KMS-11 (cell line): ENCODE data around the gene SLC38A10.

Experiments
- H2AFZ ChIP-seq: fragments of 200-600 bp; sonication (generic); 2 replicates; pipeline ENCODE4 v1.6.1; 2016; ENCODE audit warnings: antibody characterized with exemption, mixed run types, low read depth
- H3K27ac ChIP-seq: fragments of 200-600 bp; sonication (generic); 2 replicates; pipeline ENCODE4 v1.6.1; 2016; ENCODE audit warnings: mild to moderate bottlenecking, mixed run types
- H3K27me3 ChIP-seq: fragments of 200-600 bp; sonication (generic); 2 replicates; pipeline ENCODE4 v1.6.1; 2017; ENCODE audit warnings: mild to moderate bottlenecking, low read depth, mixed run types, moderate library complexity; ENCODE audit not compliant: insufficient read depth
- H3K36me3 ChIP-seq: fragments of 200-600 bp; sonication (generic); 2 replicates; pipeline ENCODE4 v1.6.1; 2017; ENCODE audit warnings: mild to moderate bottlenecking, mixed run types; ENCODE audit not compliant: insufficient read depth
- H3K4me1 ChIP-seq: fragments of 200-600 bp; sonication (generic); 2 replicates; pipeline ENCODE4 v1.6.1; 2016; ENCODE audit warnings: mild to moderate bottlenecking, low read depth, mixed run types; ENCODE audit not compliant: poor library complexity, severe bottlenecking
- H3K4me2 ChIP-seq: fragments of 200-600 bp; sonication (generic); 2 replicates; pipeline ENCODE4 v1.7.0; 2016; ENCODE audit warnings: mild to moderate bottlenecking, mixed run types
- H3K4me3 ChIP-seq: fragments of 200-600 bp; sonication (generic); IDR thresholded peaks from 2 replicates; pipeline ENCODE4 v1.6.1; 2017; ENCODE audit warnings: low read depth, low read length, mixed read lengths; ENCODE audit not compliant: insufficient read depth
- H3K79me2 ChIP-seq: fragments of 200-600 bp; sonication (generic); 2 replicates; pipeline ENCODE4 v1.6.1; 2016; ENCODE audit warnings: low read depth, mixed run types; ENCODE audit not compliant: insufficient read depth
- H3K9ac ChIP-seq: fragments of 200-600 bp; sonication (generic); 2 replicates; pipeline ENCODE4 v1.6.1; 2016; ENCODE audit warnings: mild to moderate bottlenecking, mixed run types
- H4K20me1 ChIP-seq: fragments of 200-600 bp; sonication (generic); 2 replicates; pipeline ENCODE4 v1.6.1; 2016; ENCODE audit warnings: mild to moderate bottlenecking, mixed run types; ENCODE audit not compliant: insufficient read depth
- CTCF ChIP-seq: fragments of 200-600 bp; sonication (generic); conservative IDR thresholded peaks from 2 replicates; pipeline ENCODE4 v1.6.1; 2017; ENCODE audit warnings: low read depth, mild to moderate bottlenecking, antibody characterized with exemption, low read length, moderate library complexity, mixed read lengths

Gene SLC38A10

GRCh38 chr17:81200201-81200600, 94.9 kb downstream of the SLC38A10 start:
- Histone ChIP-seq H3K4me3 (no peak overlapping the region), H3K27ac (no peak overlapping the region), H3K4me1 (no peaks in the 10 kb centered on the region), H3K79me2 (no peaks in the 10 kb centered on the region), H3K4me2 (no peak overlapping the region), H2AFZ (no peak overlapping the region), H4K20me1 (no peaks in the 10 kb centered on the region), H3K27me3 (no peaks in the 10 kb centered on the region), H3K36me3 (no peaks in the 10 kb centered on the region), H3K9ac (no peak overlapping the region)
- TF ChIP-seq CTCF = no peak

- H3K4me1 ChIP-seq = no peaks in the 10 kb centered on the region
- no peaks in the 10 kb centered on the region for H4K20me1 ChIP-seq
- H3K27me3 ChIP-seq = no peaks in the 10 kb centered on the region
- H2AFZ ChIP-seq = no peak overlapping the region
- no peak overlapping the region for H3K4me3 ChIP-seq
- no peak overlapping the region for H3K4me2 ChIP-seq
- no peak for TF ChIP-seq CTCF
- no peak overlapping the region for H3K9ac ChIP-seq
- H3K79me2 ChIP-seq = no peaks in the 10 kb centered on the region
- no peak overlapping the region for H3K27ac ChIP-seq
- no peaks in the 10 kb centered on the region for H3K36me3 ChIP-seq
These were observed 95.7 kb downstream of the SLC38A10 start for GRCh38 chr17:81199482-81199830.

- Histone ChIP-seq H4K20me1 (no peaks in the 10 kb centered on the region), H3K27ac (no peak overlapping the region), H3K4me1 (no peaks in the 10 kb centered on the region), H2AFZ (no peak overlapping the region), H3K36me3 (no peaks in the 10 kb centered on the region), H3K79me2 (no peaks in the 10 kb centered on the region), H3K9ac (no peak overlapping the region), H3K27me3 (no peaks in the 10 kb centered on the region), H3K4me3 (no peak overlapping the region), H3K4me2 (no peak overlapping the region)
- TF ChIP-seq CTCF = no peak
These were observed 96.2 kb downstream of the SLC38A10 start for GRCh38 chr17:81198826-81199481.

- H2AFZ ChIP-seq = no peak overlapping the region
- no peak overlapping the region for H3K27ac ChIP-seq
- H4K20me1 ChIP-seq = no peaks in the 10 kb centered on the region
- H3K9ac ChIP-seq = no peak overlapping the region
- no peaks in the 10 kb centered on the region for H3K79me2 ChIP-seq
- H3K4me1 ChIP-seq = no peaks in the 10 kb centered on the region
- H3K27me3 ChIP-seq = no peaks in the 10 kb centered on the region
- no peak overlapping the region for H3K4me2 ChIP-seq
- no peak for TF ChIP-seq CTCF
- H3K4me3 ChIP-seq = no peak overlapping the region
- H3K36me3 ChIP-seq = no peaks in the 10 kb centered on the region
These were observed 97.1 kb downstream of the SLC38A10 start for GRCh38 chr17:81197831-81198490.
